Retinal pigment epithelial cell (primary cell): ENCODE measurements around the gene CSF1.

Experiments used
- DNase-seq: peaks from one replicate; pipeline ENCODE4 v3.0.0-alpha.2; 2010; ENCODE audit warnings: low read depth
- H3K4me3 ChIP-seq: 2 replicates; pipeline ENCODE4 v1.5.1; 2011; ENCODE audit warnings: mild to moderate bottlenecking, low read length, control low read depth, moderate library complexity
- CTCF ChIP-seq: conservative IDR thresholded peaks from 2 replicates; pipeline ENCODE4 v1.5.1; 2011; ENCODE audit warnings: low read depth, low read length, control low read depth, inconsistent platforms

The CSF1 gene

GRCh38 chr1:109979489-109980091 is 68.9 kb downstream of the CSF1 start:
- no peak for DNase-seq
- H3K4me3 ChIP-seq: no peak overlapping the region
- TF ChIP-seq CTCF: no peak
